ENCODE measurements around the gene CD40.

DNA sequence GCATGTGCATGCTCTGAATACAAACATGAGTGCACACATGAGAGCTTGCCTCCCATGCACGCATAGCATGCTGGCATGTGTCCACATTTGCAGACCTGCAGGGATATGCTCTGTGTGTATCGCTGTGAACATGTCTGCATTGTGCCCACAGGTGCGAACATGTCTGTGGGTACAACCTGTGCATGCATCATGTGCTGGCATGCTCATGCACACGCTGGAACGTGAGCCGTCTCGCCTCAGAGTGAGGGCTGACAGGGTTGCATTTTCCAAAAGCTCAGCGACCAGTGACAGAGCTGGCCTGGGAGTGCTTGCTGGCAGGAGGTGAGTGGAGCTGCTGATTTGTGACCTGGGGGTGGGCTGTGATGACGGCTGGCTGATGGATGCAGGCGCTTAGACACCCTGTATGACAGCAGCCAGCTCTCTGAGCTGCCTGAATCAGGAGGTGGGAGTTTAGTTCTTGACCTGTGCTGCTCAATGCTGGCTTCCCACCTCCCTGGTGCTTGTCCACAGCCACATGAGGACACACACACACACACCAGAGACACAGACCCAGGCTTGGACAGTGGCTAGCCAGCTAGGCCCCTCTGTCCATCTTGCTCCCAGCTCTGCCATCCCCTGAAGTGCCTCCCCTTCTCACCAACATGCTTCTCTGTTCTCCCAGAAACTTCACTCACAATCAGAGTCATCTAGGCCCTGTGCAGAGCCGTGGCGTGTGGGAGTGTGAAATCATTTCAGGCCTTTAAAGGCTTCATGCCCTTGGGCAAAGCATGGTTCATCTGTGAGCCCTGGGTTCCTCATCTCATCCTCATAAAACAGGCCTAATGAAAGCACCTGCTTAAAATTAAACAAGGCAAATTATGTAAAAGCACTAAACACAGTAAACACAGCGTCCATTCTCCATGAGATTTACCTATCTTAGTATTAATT lies 51.4 kb downstream of the CD40 start:
- TF ChIP-seq, protein P1, sequence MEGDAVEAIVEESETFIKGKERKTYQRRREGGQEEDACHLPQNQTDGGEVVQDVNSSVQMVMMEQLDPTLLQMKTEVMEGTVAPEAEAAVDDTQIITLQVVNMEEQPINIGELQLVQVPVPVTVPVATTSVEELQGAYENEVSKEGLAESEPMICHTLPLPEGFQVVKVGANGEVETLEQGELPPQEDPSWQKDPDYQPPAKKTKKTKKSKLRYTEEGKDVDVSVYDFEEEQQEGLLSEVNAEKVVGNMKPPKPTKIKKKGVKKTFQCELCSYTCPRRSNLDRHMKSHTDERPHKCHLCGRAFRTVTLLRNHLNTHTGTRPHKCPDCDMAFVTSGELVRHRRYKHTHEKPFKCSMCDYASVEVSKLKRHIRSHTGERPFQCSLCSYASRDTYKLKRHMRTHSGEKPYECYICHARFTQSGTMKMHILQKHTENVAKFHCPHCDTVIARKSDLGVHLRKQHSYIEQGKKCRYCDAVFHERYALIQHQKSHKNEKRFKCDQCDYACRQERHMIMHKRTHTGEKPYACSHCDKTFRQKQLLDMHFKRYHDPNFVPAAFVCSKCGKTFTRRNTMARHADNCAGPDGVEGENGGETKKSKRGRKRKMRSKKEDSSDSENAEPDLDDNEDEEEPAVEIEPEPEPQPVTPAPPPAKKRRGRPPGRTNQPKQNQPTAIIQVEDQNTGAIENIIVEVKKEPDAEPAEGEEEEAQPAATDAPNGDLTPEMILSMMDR (IDR thresholded peaks at IDR 0.05): no peak
- TF ChIP-seq, protein P2, sequence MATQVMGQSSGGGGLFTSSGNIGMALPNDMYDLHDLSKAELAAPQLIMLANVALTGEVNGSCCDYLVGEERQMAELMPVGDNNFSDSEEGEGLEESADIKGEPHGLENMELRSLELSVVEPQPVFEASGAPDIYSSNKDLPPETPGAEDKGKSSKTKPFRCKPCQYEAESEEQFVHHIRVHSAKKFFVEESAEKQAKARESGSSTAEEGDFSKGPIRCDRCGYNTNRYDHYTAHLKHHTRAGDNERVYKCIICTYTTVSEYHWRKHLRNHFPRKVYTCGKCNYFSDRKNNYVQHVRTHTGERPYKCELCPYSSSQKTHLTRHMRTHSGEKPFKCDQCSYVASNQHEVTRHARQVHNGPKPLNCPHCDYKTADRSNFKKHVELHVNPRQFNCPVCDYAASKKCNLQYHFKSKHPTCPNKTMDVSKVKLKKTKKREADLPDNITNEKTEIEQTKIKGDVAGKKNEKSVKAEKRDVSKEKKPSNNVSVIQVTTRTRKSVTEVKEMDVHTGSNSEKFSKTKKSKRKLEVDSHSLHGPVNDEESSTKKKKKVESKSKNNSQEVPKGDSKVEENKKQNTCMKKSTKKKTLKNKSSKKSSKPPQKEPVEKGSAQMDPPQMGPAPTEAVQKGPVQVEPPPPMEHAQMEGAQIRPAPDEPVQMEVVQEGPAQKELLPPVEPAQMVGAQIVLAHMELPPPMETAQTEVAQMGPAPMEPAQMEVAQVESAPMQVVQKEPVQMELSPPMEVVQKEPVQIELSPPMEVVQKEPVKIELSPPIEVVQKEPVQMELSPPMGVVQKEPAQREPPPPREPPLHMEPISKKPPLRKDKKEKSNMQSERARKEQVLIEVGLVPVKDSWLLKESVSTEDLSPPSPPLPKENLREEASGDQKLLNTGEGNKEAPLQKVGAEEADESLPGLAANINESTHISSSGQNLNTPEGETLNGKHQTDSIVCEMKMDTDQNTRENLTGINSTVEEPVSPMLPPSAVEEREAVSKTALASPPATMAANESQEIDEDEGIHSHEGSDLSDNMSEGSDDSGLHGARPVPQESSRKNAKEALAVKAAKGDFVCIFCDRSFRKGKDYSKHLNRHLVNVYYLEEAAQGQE (IDR thresholded peaks at IDR 0.05; ENCODE audit: insufficient read depth in 1 of 2, low read depth in 2 of 2, low read length in 1 of 2): no peak
